HCEC 1CT (cell line): ENCODE data around the gene IGSF3.
"Not testable (repeated sequence)": the region's sequence is repeated elsewhere in the genome, so short reads cannot be mapped to it uniquely, and the experiment has no call there.

Source experiments
- DNase-seq: peaks from one replicate; pipeline ENCODE4 v3.0.0-alpha.2; 2017

Gene IGSF3

GRCh38 chr1:116658645-116659044, 8.9 kb downstream of the IGSF3 start:
- DNase-seq = not testable (repeated sequence)

GRCh38 chr1:116657836-116658235, 9.7 kb downstream of the IGSF3 start:
- DNase-seq = not testable (repeated sequence)

- DNase-seq = no peak
Measured at GRCh38 chr1:116654351-116654750, 13.2 kb downstream of the IGSF3 start.

GRCh38 chr1:116652598-116652997, 14.9 kb downstream of the IGSF3 start:
- not testable (repeated sequence) for DNase-seq

- not testable (repeated sequence) for DNase-seq
Measured at GRCh38 chr1:116650781-116651180, 16.8 kb downstream of the IGSF3 start.

GRCh38 chr1:116649041-116649440, 18.5 kb downstream of the IGSF3 start:
- peak; percentile 26 for DNase-seq

- DNase-seq = peak; percentile 13
Measured at GRCh38 chr1:116648325-116648724, 19.2 kb downstream of the IGSF3 start.

- not testable (repeated sequence) for DNase-seq
Measured at GRCh38 chr1:116647186-116647585, 20.3 kb downstream of the IGSF3 start.

GRCh38 chr1:116646673-116647170, 20.8 kb downstream of the IGSF3 start:
- DNase-seq = not testable (repeated sequence)

GRCh38 chr1:116645802-116646672, 21.5 kb downstream of the IGSF3 start:
- DNase-seq = not testable (repeated sequence)

- DNase-seq = not testable (repeated sequence)
Measured at GRCh38 chr1:116644993-116645392, 22.5 kb downstream of the IGSF3 start.

GRCh38 chr1:116644096-116644495, 23.4 kb downstream of the IGSF3 start:
- not testable (repeated sequence) for DNase-seq

- not testable (repeated sequence) for DNase-seq
Measured at GRCh38 chr1:116643281-116643751, 24.2 kb downstream of the IGSF3 start.

GRCh38 chr1:116642311-116643280, 24.9 kb downstream of the IGSF3 start:
- not testable (repeated sequence) for DNase-seq

- DNase-seq = not testable (repeated sequence)
Measured at GRCh38 chr1:116637583-116637982, 29.9 kb downstream of the IGSF3 start.

- DNase-seq = not testable (repeated sequence)
Measured at GRCh38 chr1:116636584-116636983, 30.9 kb downstream of the IGSF3 start.

- not testable (repeated sequence) for DNase-seq
Measured at GRCh38 chr1:116634386-116634785, 33.1 kb downstream of the IGSF3 start.

GRCh38 chr1:116631996-116632925, 35.3 kb downstream of the IGSF3 start:
- DNase-seq = not testable (repeated sequence)

GRCh38 chr1:116631554-116631953, 36.0 kb downstream of the IGSF3 start:
- not testable (repeated sequence) for DNase-seq

GRCh38 chr1:116630057-116630456, 37.5 kb downstream of the IGSF3 start:
- DNase-seq = not testable (repeated sequence)

GRCh38 chr1:116629441-116629840, 38.1 kb downstream of the IGSF3 start:
- not testable (repeated sequence) for DNase-seq

- DNase-seq = no peak
Measured at GRCh38 chr1:116628448-116628847, 39.1 kb downstream of the IGSF3 start.
